NT2/D1 (cell line): ENCODE results near the gene PHF2.

Experiments
- DNase-seq: peaks from one replicate; pipeline ENCODE4 v3.0.0-alpha.2; 2011; ENCODE audit warnings: low read depth, low spot score
- H3K27me3 ChIP-seq: 2 replicates; pipeline ENCODE4 v1.6.0; 2011; ENCODE audit warnings: mild to moderate bottlenecking; ENCODE audit not compliant: insufficient read length, insufficient read depth
- H3K36me3 ChIP-seq: 2 replicates; pipeline ENCODE4 v1.6.1; 2011; ENCODE audit warnings: mild to moderate bottlenecking, low read length, mixed read lengths; ENCODE audit not compliant: insufficient read depth, insufficient read length
- H3K4me1 ChIP-seq: 2 replicates; pipeline ENCODE4 v1.5.1; 2011; ENCODE audit not compliant: insufficient read depth, insufficient read length
- H3K4me3 ChIP-seq: 2 replicates; pipeline ENCODE4 v1.5.1; 2011; ENCODE audit warnings: low read depth; ENCODE audit not compliant: insufficient read length
- H3K9ac ChIP-seq: 2 replicates; pipeline ENCODE4 v1.6.0; 2011; ENCODE audit warnings: low read depth; ENCODE audit not compliant: insufficient read length
- H3K9me3 ChIP-seq: 2 replicates; pipeline ENCODE4 v1.5.1; 2011; ENCODE audit warnings: mild to moderate bottlenecking, low read length; ENCODE audit not compliant: insufficient read depth
- SUZ12 ChIP-seq: IDR thresholded peaks from 2 replicates; pipeline ENCODE4 v1.6.1; 2011; ENCODE audit not compliant: insufficient read length, insufficient read depth; ENCODE audit errors: extremely low read depth
- YY1 ChIP-seq: IDR thresholded peaks from 2 replicates; pipeline ENCODE4 v1.6.1; 2011; ENCODE audit not compliant: insufficient read length, insufficient read depth
- ZNF274 ChIP-seq: IDR thresholded peaks from 2 replicates; pipeline ENCODE4 v1.6.1; 2011; ENCODE audit warnings: mild to moderate bottlenecking, low read depth, low read length

The PHF2 gene

GRCh38 chr9:93645149-93645889 is 68.9 kb downstream of the PHF2 start:
- Histone ChIP-seq H3K27me3 (no peaks in the 10 kb centered on the region), H3K4me1 (peaks cover 4% of the 10 kb centered on the region), H3K9ac (no peak overlapping the region), H3K4me3 (no peak overlapping the region), H3K9me3 (no peaks in the 10 kb centered on the region), H3K36me3 (peaks cover 29% of the 10 kb centered on the region)
- TF ChIP-seq SUZ12: no peak
- no peak for TF ChIP-seq ZNF274
- no peak for DNase-seq

- Histone ChIP-seq H3K4me1 (peaks cover 4% of the 10 kb centered on the region), H3K4me3 (no peak overlapping the region), H3K9ac (no peak overlapping the region), H3K36me3 (peaks cover 32% of the 10 kb centered on the region), H3K9me3 (no peaks in the 10 kb centered on the region), H3K27me3 (no peaks in the 10 kb centered on the region)
- no peak for TF ChIP-seq YY1
- TF ChIP-seq ZNF274: no peak
- TF ChIP-seq SUZ12: no peak
- no peak for DNase-seq
Observed at GRCh38 chr9:93645921-93646639, 69.7 kb downstream of the PHF2 start.

GRCh38 chr9:93646640-93647178 is 70.3 kb downstream of the PHF2 start:
- no peak for DNase-seq
- no peak overlapping the region for H3K4me3 ChIP-seq
- peaks cover 32% of the 10 kb centered on the region for H3K36me3 ChIP-seq
- no peak for TF ChIP-seq ZNF274
- no peak overlapping the region for H3K9ac ChIP-seq
- H3K27me3 ChIP-seq: no peaks in the 10 kb centered on the region
- H3K4me1 ChIP-seq: peaks cover 4% of the 10 kb centered on the region
- H3K9me3 ChIP-seq: no peaks in the 10 kb centered on the region

GRCh38 chr9:93648181-93648580 is 71.8 kb downstream of the PHF2 start:
- H3K9ac ChIP-seq: no peak overlapping the region
- H3K4me1 ChIP-seq: peaks cover 4% of the 10 kb centered on the region
- H3K36me3 ChIP-seq: peaks cover 37% of the 10 kb centered on the region
- no peak for DNase-seq
- no peak overlapping the region for H3K4me3 ChIP-seq
- no peaks in the 10 kb centered on the region for H3K9me3 ChIP-seq
- TF ChIP-seq SUZ12 (no peak), ZNF274 (no peak)
- no peaks in the 10 kb centered on the region for H3K27me3 ChIP-seq

- peaks cover 4% of the 10 kb centered on the region for H3K4me1 ChIP-seq
- DNase-seq: no peak
- H3K27me3 ChIP-seq: no peaks in the 10 kb centered on the region
- H3K4me3 ChIP-seq: no peak overlapping the region
- no peaks in the 10 kb centered on the region for H3K9me3 ChIP-seq
- H3K36me3 ChIP-seq: peaks cover 38% of the 10 kb centered on the region
- TF ChIP-seq SUZ12 (no peak), ZNF274 (no peak), YY1 (no peak)
- no peak overlapping the region for H3K9ac ChIP-seq
Observed at GRCh38 chr9:93648836-93649235, 72.5 kb downstream of the PHF2 start.

GRCh38 chr9:93649610-93650261 is 73.4 kb downstream of the PHF2 start:
- TF ChIP-seq SUZ12 (no peak), YY1 (no peak), ZNF274 (no peak)
- Histone ChIP-seq H3K27me3 (no peaks in the 10 kb centered on the region), H3K4me1 (peaks cover 2% of the 10 kb centered on the region), H3K9ac (no peak overlapping the region), H3K4me3 (no peak overlapping the region), H3K9me3 (no peaks in the 10 kb centered on the region), H3K36me3 (peaks cover 43% of the 10 kb centered on the region)
- no peak for DNase-seq

GRCh38 chr9:93650448-93650847 is 74.1 kb downstream of the PHF2 start:
- H3K36me3 ChIP-seq: peaks cover 46% of the 10 kb centered on the region
- no peaks in the 10 kb centered on the region for H3K27me3 ChIP-seq

More at GRCh38 chr9:93650448-93650847, 74.1 kb downstream of the PHF2 start:
- Histone ChIP-seq H3K9me3 (no peaks in the 10 kb centered on the region), H3K9ac (no peak overlapping the region), H3K4me1 (peaks cover 2% of the 10 kb centered on the region), H3K4me3 (no peak overlapping the region)
- TF ChIP-seq SUZ12 (no peak), YY1 (no peak), ZNF274 (no peak)
- DNase-seq: no peak
